ENCODE measurements around the gene FMN1. TPM values are rescaled to one million over a fixed set of nuclear protein-coding genes. Genes with fewer than 3 reads are reported as not detected.

Gene FMN1
- total and polyA plus RNA-seq, 12 donors = 0.22 to 5.5 (median 3.3) TPM

- TF ChIP-seq, protein P1, sequence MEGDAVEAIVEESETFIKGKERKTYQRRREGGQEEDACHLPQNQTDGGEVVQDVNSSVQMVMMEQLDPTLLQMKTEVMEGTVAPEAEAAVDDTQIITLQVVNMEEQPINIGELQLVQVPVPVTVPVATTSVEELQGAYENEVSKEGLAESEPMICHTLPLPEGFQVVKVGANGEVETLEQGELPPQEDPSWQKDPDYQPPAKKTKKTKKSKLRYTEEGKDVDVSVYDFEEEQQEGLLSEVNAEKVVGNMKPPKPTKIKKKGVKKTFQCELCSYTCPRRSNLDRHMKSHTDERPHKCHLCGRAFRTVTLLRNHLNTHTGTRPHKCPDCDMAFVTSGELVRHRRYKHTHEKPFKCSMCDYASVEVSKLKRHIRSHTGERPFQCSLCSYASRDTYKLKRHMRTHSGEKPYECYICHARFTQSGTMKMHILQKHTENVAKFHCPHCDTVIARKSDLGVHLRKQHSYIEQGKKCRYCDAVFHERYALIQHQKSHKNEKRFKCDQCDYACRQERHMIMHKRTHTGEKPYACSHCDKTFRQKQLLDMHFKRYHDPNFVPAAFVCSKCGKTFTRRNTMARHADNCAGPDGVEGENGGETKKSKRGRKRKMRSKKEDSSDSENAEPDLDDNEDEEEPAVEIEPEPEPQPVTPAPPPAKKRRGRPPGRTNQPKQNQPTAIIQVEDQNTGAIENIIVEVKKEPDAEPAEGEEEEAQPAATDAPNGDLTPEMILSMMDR (IDR thresholded peaks at IDR 0.05) = no peak
- Histone ChIP-seq H3K27me3 (peaks cover 0 to 6% (median 0%) of the 10 kb centered on the region in 7 donors), H3K27ac (no peak overlapping the region), H3K4me3 (no peak overlapping the region), H3K4me1 (no peaks in the 10 kb centered on the region), H3K36me3 (no peaks in the 10 kb centered on the region), H3K9me3 (no peaks in the 10 kb centered on the region)
- no peak for ATAC-seq
- intact Hi-C loops (cut with DNase I) = no loop called here
- WGBS, 2 donors = 71 to 73% methylated on average over 5 of the region's 5 CpGs
- DNase-seq = no peak
These were observed 367.8 kb downstream of the FMN1 start for GRCh38 chr15:32826685-32827084.

DNA sequence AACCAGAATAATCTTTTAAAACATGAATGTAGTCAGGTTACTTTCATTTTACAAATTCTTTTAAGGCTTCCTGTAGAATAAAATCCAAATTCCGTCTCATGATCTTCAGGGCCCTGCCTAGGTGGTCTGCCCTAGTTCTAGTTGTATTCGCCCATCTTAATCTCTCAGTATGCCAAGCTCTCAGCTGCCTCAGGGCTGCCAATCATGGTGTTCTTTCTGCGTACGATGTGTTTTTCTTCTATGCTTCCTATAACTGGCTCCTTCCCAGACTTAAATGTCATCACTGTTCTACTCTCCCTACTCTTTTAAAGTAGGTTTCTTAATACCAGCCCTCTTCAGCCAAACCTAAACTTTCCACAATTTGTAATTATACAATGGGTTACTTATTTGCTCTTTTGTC lies 369.3 kb downstream of the FMN1 start:
- Histone ChIP-seq H3K27ac (no peak overlapping the region), H3K4me1 (no peaks in the 10 kb centered on the region)
- ATAC-seq = no peak

DNA sequence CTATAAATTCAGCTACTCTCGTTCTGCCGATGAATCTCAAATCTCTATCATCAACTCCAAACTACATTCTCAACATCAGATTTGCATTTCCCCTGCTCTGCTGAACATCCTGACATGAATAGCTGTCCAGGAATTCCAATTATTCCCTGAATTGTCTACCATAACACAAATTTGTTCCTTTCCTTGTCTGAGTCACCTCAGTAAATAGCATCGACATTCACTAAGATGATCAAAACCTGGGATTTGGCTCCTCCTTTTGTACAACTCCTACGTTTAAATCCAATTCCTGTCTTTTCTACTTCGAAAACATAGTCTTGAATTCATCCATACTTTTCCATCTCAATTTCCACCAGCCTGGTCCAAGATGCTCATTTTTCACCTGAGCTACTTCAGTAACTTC lies 369.7 kb downstream of the FMN1 start:
- ATAC-seq (no peak), DNase-seq (no peak)
- peaks cover 0 to 6% (median 0%) of the 10 kb centered on the region in 7 donors for H3K27me3 ChIP-seq
- H3K27ac ChIP-seq = no peak overlapping the region
- H3K4me1 ChIP-seq = no peaks in the 10 kb centered on the region
- 65 to 73% methylated on average over 5 of the region's 5 CpGs for WGBS, 2 donors
- H3K9me3 ChIP-seq = no peaks in the 10 kb centered on the region
- no peaks in the 10 kb centered on the region for H3K36me3 ChIP-seq
- TF ChIP-seq, protein P1 (IDR thresholded peaks at IDR 0.05) = no peak
- intact Hi-C loops (cut with DNase I) = loop anchor here in 1 of 10 donors (5.0 kb wide), 1 partner anchor 42 kb away; no protein-coding TSS in a partner anchor
- H3K4me3 ChIP-seq = no peak overlapping the region

More for the DNA sequence above, 369.3 kb downstream of the FMN1 start:
- TF ChIP-seq, protein P1 (IDR thresholded peaks at IDR 0.05) = no peak
- 75 to 77% methylated on average over 4 of the region's 4 CpGs for WGBS, 2 donors
- intact Hi-C loops (cut with DNase I) = no loop called here
- peaks cover 0 to 6% (median 0%) of the 10 kb centered on the region in 7 donors for H3K27me3 ChIP-seq
- no peaks in the 10 kb centered on the region for H3K36me3 ChIP-seq
- no peak overlapping the region for H3K4me3 ChIP-seq
- H3K9me3 ChIP-seq = no peaks in the 10 kb centered on the region
- DNase-seq = no peak

GRCh38 chr15:32823750-32824149 lies 370.8 kb downstream of the FMN1 start:
- Histone ChIP-seq H3K4me1 (no peaks in the 10 kb centered on the region), H3K27me3 (peaks cover 0 to 6% (median 0%) of the 10 kb centered on the region in 7 donors), H3K27ac (no peak overlapping the region), H3K4me3 (no peak overlapping the region), H3K36me3 (no peaks in the 10 kb centered on the region), H3K9me3 (no peaks in the 10 kb centered on the region)
- 78 to 88% methylated on average over 4 of the region's 4 CpGs for WGBS, 2 donors
- ATAC-seq = no peak
- TF ChIP-seq, protein P1 (IDR thresholded peaks at IDR 0.05) = no peak
- DNase-seq = no peak
- intact Hi-C loops (cut with DNase I) = loop anchor here in 1 of 10 donors (5.0 kb wide), 1 partner anchor 41 kb away; no protein-coding TSS in a partner anchor
